Ishikawa (cell line): ENCODE results near the gene DEFB129.
A peak's percentile ranks its signal among the peaks of the same experiment; 100 is the strongest.

ENCODE experiments used
- CEBPB ChIP-seq: IDR thresholded peaks from 2 replicates; pipeline ENCODE4 v1.6.1; 2012
- CREB1 ChIP-seq: IDR thresholded peaks from 2 replicates; pipeline ENCODE4 v1.6.1; 2012; ENCODE audit warnings: low read depth
- EGR1 ChIP-seq: IDR thresholded peaks from 2 replicates; pipeline ENCODE4 v1.6.1; 2012
- EP300 ChIP-seq: IDR thresholded peaks from 2 replicates; pipeline ENCODE4 v1.6.1; 2012; ENCODE audit warnings: borderline replicate concordance
- FOXM1 ChIP-seq: IDR thresholded peaks from 2 replicates; pipeline ENCODE4 v1.6.1; 2012; ENCODE audit warnings: low read depth, borderline replicate concordance
- NFIC ChIP-seq: IDR thresholded peaks from 2 replicates; pipeline ENCODE4 v1.6.1; 2012
- RAD21 ChIP-seq: IDR thresholded peaks from 2 replicates; pipeline ENCODE4 v1.6.1; 2012; ENCODE audit warnings: low read depth
- TAF1 ChIP-seq: IDR thresholded peaks from 2 replicates; pipeline ENCODE4 v1.6.1; 2012; ENCODE audit warnings: low read depth, mild to moderate bottlenecking
- TCF12 ChIP-seq: IDR thresholded peaks from 2 replicates; pipeline ENCODE4 v1.6.1; 2012; ENCODE audit warnings: low read depth
- TEAD4 ChIP-seq: IDR thresholded peaks from 2 replicates; pipeline ENCODE4 v1.6.1; 2012
- YY1 ChIP-seq: IDR thresholded peaks from 2 replicates; pipeline ENCODE4 v1.6.1; 2012; ENCODE audit warnings: low read depth
- ZBTB7A ChIP-seq: IDR thresholded peaks from 2 replicates; pipeline ENCODE4 v1.6.1; 2012; ENCODE audit warnings: low read depth
- TF ChIP-seq, protein P1 (sequence below): IDR thresholded peaks from 2 replicates; pipeline ENCODE4 v1.6.1; 2012
- TF ChIP-seq, protein P2 (sequence below): IDR thresholded peaks from 2 replicates; pipeline ENCODE4 v1.6.1; 2012; ENCODE audit warnings: low read depth, mild to moderate bottlenecking
- TF ChIP-seq, protein P3 (sequence below): IDR thresholded peaks from 2 replicates; pipeline ENCODE4 v1.6.1; 2012

The DEFB129 gene

DNA sequence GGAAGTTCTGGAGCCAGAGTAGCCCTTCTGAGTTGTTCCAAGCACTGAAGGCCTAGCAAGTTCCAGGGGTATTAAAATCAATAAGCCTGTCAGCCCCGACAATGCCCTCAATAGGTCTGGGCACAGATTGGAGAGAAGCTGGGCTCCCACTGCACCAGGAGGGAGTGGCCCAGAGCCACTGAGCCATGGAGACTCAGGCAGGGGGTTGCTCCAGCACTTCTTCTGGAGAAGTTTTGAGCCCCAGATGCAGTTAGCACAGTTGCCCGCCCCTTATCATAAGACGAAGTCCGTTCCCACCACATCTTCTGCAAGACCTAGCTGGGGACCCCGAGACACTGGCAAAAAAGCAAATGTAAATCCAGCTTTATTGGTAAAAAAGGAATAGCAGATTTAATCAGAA lies 43.5 kb downstream of the DEFB129 start:
- TF ChIP-seq, protein P1, sequence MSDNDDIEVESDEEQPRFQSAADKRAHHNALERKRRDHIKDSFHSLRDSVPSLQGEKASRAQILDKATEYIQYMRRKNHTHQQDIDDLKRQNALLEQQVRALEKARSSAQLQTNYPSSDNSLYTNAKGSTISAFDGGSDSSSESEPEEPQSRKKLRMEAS, result no peak
- no peak for TF ChIP-seq TCF12
- TF ChIP-seq EGR1, result no peak
- TF ChIP-seq EP300, result no peak
- no peak for TF ChIP-seq ZBTB7A
- no peak for TF ChIP-seq CREB1
- no peak for TF ChIP-seq CEBPB
- TF ChIP-seq YY1, result no peak
- TF ChIP-seq, protein P2, sequence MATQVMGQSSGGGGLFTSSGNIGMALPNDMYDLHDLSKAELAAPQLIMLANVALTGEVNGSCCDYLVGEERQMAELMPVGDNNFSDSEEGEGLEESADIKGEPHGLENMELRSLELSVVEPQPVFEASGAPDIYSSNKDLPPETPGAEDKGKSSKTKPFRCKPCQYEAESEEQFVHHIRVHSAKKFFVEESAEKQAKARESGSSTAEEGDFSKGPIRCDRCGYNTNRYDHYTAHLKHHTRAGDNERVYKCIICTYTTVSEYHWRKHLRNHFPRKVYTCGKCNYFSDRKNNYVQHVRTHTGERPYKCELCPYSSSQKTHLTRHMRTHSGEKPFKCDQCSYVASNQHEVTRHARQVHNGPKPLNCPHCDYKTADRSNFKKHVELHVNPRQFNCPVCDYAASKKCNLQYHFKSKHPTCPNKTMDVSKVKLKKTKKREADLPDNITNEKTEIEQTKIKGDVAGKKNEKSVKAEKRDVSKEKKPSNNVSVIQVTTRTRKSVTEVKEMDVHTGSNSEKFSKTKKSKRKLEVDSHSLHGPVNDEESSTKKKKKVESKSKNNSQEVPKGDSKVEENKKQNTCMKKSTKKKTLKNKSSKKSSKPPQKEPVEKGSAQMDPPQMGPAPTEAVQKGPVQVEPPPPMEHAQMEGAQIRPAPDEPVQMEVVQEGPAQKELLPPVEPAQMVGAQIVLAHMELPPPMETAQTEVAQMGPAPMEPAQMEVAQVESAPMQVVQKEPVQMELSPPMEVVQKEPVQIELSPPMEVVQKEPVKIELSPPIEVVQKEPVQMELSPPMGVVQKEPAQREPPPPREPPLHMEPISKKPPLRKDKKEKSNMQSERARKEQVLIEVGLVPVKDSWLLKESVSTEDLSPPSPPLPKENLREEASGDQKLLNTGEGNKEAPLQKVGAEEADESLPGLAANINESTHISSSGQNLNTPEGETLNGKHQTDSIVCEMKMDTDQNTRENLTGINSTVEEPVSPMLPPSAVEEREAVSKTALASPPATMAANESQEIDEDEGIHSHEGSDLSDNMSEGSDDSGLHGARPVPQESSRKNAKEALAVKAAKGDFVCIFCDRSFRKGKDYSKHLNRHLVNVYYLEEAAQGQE, result no peak
- TF ChIP-seq NFIC, result no peak
- no peak for TF ChIP-seq FOXM1

DNA sequence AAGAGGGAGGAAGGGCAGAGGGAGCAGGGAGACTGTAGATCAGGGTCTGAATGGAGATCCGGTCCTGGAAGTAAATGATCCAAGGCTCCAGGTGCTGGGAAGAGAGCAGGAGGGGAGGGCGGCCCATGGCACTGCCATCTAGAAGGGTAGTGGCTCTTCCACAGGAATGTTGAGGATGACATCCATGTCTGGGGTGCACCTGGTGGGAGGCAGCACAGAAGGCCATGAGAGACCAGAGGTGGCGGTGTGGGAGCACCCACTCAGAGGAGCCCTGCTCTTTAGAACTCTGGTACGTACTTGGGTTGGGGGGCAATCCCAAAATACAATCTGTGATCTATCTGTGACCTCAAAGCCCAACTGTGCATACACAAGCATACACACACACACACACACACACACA lies 44.0 kb downstream of the DEFB129 start:
- TF ChIP-seq TEAD4, result no peak
- TF ChIP-seq, protein P3, sequence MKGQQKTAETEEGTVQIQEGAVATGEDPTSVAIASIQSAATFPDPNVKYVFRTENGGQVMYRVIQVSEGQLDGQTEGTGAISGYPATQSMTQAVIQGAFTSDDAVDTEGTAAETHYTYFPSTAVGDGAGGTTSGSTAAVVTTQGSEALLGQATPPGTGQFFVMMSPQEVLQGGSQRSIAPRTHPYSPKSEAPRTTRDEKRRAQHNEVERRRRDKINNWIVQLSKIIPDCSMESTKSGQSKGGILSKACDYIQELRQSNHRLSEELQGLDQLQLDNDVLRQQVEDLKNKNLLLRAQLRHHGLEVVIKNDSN, result no peak
- no peak for TF ChIP-seq EP300
- TF ChIP-seq TAF1, result no peak
- TF ChIP-seq FOXM1, result no peak
- no peak for TF ChIP-seq TCF12
- TF ChIP-seq CEBPB, result no peak
- no peak for TF ChIP-seq NFIC
- TF ChIP-seq RAD21, result no peak
- no peak for TF ChIP-seq ZBTB7A
- no peak for TF ChIP-seq EGR1
- TF ChIP-seq, protein P1, result no peak
- TF ChIP-seq YY1, result no peak
- TF ChIP-seq, protein P2, result no peak
- TF ChIP-seq CREB1, result no peak

DNA sequence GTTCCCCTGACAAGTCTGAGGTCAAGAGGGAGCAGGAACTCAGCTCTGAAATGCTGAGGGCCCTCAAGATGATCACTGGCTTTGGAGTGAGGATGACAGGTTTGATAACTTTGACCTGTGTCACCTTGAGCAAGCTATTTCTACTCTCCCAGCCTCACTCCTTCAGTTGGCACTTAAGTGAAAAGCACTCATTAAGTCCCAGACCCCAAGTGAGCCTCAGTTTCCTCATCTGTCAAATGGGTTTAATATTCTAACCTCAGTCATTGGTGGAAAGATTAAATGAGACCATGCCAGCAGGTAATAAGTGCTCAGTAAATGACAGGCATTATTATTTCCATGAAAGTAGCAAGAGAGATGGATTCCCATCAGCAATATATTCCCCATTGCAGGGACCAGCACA lies 44.5 kb downstream of the DEFB129 start:
- no peak for TF ChIP-seq RAD21
- TF ChIP-seq YY1, result no peak
- TF ChIP-seq CREB1, result no peak
- TF ChIP-seq, protein P3, result no peak
- TF ChIP-seq EGR1, result no peak
- TF ChIP-seq TAF1, result no peak
- TF ChIP-seq, protein P1, result no peak
- no peak for TF ChIP-seq ZBTB7A
- TF ChIP-seq, protein P2, result no peak
- TF ChIP-seq TCF12, result no peak

DNA sequence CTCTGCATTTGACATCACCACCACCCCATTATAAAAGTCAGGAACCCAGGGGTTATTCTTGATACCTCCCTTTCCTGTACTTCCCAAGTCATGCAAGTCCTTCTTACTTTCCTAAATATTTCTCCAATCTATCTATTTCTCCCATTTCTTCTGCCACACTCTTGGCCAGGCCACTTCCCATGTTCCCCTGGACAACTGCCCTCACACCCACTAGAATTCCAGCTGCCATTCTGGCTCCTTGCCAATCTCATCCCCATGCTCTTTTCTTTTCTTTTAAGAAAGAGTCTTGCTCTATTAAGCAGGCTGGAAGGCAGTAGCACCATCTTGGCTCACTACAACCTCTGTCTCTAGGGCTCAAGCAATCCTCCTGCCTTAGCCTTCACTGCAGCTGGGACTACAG lies 45.7 kb downstream of the DEFB129 start:
- TF ChIP-seq ZBTB7A (no peak), TAF1 (no peak), NFIC (peak; percentile 56), YY1 (no peak), EP300 (no peak)
- TF ChIP-seq, protein P3, result no peak
- TF ChIP-seq, protein P1, result no peak
